Activated effector memory CD4-positive, alpha-beta T cell treated with Interleukin-2 at 50 U/mL for 16 hours (primary cell): Measurements from ENCODE around the gene PPP4R1.

Source experiments
- DNase-seq: peaks from one replicate; pipeline ENCODE4 v3.0.0-alpha.2; 2020

The PPP4R1 gene

DNA sequence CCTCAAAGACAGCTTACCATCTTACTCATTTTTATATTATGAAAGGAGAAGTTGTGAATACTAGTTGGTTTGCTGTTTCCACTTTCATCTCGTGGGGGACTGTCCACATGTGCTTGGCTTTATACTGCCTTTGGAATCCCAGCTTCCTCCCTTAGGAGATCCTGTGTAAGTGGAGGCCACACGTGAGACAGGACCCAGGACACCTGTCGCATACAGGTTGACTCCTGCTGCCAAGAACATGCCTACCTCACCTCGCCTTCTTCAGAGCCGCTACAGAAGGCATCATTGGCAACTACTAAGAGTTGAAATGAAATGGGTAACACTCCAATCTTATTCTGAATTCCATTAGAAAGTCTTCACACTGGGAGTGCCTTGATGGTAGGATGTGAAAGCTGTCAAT is 69.3 kb downstream of the PPP4R1 start:
- no peak for DNase-seq

DNA sequence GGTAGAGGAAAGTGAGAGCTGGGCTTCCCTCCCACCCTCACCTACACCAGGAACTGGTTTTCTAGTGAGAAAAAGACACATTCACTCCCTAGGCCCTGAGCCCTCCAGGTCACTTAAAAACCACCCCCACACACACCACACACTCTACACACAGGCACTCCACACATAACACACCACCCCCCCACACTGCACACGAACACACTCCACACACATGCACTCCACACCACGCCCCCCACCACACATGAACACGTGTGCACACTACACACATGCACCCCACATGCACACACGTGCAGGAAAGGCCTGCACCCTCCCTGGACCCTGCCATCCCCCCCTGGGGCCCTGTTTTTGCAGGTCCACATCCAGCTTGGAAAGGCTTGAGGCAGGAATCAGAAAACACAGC is 71.4 kb downstream of the PPP4R1 start:
- no peak for DNase-seq

DNA sequence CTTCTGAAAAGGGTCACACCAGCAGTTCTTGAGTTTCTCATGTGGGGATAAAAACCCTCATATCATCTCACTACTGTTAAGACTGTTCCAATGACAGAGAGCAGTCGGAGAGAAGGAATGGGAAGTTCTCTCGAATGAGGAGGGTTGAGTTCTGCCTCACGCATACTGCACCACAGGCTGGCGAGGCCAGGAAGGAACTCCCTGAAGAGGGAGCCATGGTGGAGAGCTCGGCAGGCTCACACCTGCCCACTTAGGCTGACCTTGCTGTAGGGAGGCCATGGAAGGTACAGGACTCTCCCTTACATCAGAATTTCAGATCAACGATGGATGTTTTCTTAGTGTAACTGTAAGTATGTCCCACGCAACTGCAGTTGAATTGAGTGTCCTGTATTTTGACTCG is 74.4 kb downstream of the PPP4R1 start:
- DNase-seq, result no peak

DNA sequence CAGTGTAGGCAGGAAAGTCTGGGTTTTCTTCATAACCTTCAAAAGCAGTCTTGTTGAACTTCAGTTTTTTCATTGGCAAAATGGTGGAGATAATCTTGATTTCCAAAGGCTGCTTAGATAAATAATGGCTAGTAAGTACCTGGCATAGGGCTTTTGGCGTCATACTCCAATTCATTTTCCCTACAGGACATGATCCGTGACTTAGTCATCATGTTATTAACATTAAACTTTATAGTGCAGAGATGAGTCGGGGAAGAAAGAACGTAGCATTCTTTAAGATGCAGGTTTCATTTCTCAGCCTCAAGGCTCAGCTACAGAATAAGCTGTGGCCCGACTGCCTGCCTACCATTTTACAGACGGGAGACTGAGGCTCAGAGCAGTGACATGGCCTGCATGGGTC is 75.1 kb downstream of the PPP4R1 start:
- DNase-seq, result no peak

DNA sequence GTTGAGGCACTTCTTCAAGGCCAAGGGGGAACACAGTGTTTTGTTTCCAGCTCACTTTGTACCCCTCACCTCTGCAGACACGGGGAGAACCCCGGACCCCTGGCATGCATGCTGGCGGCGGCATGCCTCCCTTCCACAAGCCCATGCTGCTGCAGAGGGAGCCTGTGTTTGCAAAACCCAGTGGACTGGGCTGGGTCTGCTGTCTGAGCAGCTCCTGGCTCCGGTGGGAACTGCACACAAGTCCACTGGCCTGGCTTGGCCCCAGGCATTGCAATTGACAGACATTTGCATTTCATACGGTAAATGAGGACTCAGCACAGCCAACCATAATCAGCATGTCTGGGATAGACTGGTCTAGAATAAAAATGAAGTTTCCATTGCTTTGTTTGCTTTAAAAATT is 76.7 kb downstream of the PPP4R1 start:
- DNase-seq, result no peak

DNA sequence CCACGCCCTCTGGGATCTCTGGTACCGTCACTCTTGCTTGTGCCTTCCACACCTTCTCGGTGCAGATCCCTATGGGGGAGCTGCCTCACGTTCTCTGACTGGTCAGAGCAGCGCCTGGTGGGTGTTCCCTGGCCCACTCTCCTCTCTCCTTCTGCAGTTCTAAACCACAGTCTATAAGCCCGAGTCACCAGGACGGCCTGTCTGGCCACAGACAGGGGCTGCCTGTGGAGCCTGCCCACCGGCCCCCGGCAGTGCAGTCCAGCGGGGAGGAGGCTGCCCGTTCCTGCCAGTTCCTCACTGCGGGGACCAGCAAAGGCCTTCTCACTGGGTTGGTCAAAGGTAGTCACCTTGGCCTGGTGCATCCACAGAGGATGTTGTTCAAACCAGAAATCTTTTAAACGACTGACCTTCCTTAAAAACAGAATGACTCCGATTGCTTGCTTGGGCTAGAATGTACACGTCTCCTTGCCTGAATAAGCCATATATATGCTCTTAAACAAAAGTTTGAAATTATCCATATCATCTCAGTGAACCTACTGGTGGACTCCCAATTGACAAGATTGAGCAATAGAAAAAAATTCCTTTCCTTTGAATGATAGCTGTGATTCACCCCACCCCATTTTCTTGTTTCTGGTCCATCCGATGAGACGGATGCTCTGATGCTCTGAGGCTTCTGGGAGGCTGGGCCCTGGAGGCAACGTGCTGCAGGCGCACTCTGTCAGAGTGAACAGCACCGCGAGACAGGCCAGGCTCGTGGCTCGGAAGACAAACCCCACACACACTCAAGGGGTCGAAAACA is 77.8 kb downstream of the PPP4R1 start:
- no peak for DNase-seq

DNA sequence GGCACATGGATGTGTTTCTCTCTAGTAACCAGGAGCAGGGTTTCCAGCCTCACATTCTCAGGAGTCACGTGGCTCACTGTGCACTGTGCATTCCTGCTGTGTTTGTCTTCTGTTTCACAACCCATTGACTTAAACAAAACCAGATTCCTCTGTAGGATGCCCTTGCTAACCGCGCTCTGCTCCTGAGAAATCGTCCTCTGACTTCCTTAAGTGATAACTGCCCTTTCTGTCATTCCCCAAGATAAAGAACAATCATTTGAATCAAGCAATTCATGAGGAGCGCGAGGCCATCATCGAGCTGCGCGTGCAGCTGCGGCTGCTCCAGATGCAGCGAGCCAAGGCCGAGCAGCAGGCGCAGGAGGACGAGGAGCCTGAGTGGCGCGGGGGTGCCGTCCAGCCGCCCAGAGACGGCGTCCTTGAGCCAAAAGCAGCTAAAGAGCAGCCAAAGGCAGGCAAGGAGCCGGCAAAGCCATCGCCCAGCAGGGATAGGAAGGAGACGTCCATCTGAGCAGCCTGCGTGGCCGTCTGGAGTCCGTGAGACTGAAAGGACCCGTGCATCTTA is 78.8 kb downstream of the PPP4R1 start:
- DNase-seq, result no peak

DNA sequence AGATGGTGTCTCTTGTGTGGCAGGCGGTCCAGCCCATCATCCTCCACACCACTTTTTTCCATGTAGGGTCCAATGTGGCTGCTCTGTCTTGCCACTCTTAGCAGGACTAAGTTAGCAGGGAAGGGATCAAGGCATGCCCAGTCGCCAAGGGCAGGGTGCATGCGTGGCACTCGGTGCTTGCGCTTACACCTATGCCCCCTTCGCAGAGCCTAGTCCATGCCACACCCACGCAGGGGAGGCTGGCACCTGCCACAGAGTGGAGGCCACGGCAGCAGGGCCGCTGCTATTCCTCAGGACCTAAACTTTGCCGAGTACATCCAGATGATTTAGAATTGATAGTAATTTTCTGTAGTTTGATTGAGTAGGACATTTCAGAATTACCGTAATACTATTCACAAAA is 79.5 kb downstream of the PPP4R1 start:
- DNase-seq, result no peak

DNA sequence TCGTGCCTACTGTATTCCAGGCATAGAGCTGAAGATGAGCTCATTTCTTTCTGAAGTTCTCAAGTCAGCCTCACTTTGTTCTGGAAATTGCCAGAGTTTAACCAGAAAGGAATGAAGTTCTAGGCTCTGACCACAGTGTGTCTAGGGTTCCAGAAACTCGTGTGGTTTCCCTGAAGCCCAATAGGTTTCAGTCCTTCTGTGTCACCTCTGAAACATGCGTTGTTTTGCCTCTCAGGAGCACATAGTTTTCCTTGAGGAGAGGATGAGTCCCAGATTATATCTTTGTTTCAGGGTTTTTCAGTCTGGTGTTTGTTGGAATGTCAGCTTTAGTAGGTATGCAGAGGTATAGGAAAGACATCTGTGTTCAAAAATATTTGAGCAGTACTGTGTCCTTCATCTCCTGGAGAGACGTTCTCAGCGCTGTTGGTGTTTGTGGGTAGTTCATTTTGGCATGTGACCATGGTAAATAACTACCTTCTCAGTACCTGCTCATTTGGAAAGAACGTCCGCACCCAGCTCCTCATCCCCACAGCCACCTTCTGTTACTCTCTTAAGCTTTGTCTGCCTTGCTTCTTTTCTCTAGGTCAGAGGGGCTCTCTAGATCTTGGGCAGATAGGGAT is 82.5 kb downstream of the PPP4R1 start:
- DNase-seq, result no peak

DNA sequence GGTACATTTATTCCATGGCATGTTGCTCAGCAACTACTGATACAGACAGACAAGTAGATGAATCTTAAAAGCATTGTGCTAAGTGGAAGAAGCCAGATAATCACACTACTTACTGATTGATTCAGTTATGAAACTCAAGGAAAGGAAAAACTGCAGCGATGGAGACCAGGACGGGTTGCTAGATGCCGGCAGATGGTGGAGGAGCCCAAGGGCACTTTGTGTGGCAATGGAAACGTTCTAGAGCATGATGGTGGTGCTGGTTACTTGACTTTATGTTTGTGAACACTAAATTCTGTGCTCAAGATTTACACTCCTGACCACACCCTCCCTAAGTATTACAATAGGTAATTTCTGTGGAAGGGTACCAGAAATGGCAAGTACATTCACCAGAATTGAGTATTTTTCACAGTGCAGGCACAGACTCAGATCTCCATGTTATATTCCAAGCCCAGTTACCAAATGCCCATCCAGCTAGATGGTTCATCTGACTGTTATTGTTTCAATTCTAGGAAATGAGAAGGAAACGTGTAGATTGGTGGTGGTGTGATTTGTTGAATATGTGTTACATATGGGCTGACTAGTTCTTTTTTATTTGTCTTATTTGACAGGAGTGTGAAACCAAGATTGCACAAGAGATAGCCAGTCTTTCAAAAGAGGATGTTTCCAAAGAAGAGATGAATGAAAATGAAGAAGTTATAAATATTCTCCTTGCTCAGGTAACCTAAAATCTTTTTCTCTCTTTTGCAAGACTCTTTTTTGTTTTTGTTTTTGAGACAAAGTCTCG is 83.9 kb downstream of the PPP4R1 start:
- DNase-seq, result no peak

DNA sequence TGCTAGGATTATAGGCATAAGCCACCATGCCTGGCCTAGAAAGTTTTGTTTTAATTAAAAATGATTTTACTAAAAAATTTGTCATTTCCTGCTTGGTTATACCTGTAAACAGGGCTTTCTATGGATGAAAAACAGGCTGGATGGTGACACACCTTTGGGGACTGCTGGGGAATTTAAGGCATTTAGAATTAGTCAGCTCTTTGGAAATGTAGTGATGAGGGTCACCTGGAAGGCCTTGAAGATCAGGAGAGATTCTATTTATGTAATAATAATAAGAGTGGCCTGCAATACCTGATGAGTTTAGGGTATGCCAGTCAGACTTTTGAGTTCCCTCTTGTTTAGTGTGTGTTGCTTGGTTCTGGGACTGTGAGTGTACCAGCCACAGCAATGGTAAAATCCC is 87.9 kb downstream of the PPP4R1 start:
- no peak for DNase-seq

DNA sequence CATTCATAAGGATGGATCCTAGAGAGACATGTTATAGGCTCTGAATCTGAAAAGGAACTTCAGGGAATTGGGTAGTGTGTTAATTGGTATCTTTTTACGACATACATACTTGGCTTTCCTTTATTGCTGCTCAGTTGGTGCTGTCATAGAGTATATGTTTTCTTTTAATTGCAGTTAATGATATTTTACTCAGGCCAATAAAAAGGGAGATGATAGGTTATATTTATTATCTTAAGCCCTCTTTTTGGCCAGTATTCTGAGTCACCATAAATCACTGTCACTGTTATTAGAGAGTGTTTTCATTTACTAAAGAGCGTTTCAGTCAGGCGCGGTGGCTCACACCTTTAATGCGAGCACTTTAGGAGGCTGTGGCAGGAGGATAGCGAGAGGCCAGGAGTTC is 91.4 kb downstream of the PPP4R1 start:
- no peak for DNase-seq

DNA sequence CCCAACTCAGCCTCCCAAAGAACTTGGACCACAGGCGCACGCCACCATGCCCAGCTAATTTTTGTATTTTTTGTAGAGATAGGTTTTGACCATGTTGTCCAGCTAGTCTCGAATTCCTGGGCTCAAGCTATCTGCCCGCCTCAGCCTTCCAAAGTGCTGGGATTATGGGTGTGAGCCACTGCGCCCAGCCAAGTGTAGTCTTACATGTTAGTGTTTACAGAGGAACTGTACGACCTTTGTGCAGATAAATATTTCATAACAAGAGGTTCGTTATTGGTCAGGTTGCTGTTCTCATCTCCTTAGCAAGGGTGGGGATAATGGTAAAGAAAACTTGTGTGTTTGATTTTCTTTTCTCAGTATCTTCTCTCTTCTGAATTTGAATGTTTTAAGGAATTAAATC is 92.6 kb downstream of the PPP4R1 start:
- no peak for DNase-seq

DNA sequence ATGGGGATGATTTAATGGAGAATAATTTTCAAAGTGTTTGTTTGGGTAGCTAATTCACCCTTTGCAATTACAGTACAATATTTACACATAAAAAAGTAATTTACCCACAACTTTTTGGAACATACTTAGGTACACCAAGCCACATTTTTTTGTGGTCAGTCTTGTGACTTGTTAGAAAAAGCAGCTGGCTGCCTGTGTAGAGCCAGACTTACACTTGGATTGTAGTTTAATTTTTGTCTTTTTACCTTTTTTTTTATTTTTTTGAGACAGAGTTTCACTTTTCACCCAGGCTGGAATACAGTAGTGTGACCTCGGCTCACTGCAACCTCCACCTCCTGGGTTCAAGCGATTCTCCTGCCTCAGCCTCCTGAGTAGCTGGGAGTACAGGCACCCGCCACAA is 93.7 kb downstream of the PPP4R1 start:
- DNase-seq, result no peak

DNA sequence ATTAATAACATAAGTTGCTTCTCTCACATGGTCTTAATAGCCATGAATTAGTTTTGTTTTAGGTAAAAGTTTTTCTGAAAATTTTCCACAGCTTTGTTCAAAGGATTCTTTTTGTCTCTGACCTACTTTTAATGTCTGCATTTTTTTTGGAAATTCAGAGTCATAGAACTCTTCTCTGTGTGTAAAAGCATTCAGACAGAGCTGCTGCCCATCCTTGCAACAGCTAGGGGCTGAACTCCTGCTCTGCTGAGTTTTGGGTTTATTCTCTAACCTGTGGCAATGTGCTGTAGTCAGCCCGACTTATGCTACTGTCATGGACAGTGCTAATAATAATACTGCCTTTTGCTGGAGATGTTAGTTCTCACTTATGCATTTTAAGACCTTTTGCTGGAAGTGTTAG is 95.0 kb downstream of the PPP4R1 start:
- DNase-seq, result no peak

DNA sequence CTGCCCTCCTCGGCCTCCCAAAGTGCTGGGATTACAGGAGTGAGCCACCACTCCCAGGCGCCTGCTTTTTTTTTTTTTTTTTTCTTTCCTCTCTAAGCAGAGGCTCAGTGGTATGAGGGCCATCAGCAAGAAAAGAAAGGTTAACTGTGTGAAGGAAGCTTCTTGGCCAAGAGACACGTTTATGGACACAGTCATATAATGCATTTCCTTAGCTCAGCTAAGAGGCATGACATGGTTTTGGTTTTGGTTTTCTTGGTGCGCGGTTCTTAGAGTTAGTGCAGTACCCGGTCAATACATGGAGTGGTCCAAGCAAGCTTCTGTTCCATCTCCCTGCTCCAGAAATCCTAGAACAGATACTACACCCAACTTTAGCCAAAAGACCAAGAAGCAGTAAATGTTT is 96.5 kb downstream of the PPP4R1 start:
- no peak for DNase-seq

DNA sequence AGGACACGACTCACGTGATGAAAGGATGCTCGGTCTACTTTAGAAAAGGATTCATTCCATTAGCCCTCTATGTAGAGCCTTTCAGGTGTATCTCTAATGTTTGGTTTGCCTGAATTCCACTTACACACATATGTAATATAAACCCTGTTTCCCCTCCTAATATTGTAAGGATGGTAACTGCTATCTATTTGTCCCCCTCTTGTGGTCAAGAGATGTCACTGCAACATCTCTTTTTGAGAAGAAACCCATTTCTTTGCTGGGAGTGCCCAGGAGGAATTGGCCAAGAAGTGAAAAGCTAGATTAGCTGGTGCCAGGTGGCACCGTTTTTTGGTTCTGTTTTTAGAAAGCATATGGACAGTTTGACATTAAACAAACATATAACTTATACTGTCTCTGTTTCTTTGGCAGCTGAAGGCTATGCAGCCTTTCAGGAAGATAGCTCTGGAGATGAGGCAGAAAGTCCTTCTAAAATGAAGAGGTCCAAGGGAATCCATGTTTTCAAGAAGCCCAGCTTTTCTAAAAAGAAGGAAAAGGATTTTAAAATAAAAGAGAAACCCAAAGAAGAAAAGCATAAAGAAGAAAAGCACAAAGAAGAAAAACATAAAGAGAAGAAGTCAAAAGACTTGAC is 97.8 kb downstream of the PPP4R1 start:
- DNase-seq, result no peak

DNA sequence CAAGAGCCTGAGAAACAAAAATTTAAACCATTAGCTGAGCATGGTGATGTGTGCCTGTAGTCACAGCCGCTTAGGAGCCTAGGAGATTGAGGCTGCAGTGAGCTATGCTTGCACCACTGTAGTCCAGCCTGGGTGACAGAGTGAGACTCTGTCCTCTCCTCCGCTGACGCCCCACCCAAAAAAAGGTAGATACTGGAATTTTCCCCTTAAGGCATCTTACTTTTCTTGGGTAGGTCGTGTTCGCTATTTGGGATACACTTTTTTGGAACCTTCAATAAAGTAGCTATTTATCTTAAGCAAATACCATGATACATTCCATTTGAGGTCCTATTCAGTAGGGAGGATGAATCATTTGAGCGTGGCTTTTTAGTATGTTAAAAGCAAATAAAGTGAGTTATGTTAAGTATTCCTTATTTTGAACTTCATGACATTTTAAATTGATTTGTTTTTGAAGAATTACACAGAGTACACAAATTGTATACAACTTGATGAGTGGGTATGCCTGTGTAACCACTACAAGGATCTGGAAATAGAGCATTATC is 100.3 kb downstream of the PPP4R1 start:
- no peak for DNase-seq

DNA sequence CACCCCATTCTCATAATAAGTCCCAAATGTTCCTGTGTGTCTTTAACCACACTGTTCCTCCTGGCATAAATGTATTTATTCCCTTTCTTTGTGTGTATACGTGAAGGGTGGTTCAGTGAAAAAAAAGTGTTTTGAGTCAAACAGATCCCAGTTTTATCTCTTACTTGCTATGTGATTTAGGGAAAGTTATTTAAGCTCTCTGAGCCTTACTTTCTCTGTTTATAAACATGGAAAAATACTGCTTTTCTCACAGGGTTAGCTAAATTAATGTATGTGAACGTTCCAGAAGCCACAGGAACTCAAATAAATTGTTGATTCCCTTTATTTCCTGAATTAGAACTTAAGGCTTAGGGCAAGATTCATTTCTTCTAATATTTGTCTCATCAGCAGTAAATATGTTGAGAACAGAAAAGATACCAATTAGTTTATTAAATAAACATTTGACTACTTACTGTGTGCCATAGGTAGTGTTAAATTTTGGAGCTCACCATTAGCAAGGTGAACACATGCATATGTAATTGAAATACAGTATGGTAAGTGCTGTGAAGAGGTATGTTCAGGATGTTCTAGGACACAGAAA is 105.8 kb downstream of the PPP4R1 start:
- DNase-seq, result no peak

DNA sequence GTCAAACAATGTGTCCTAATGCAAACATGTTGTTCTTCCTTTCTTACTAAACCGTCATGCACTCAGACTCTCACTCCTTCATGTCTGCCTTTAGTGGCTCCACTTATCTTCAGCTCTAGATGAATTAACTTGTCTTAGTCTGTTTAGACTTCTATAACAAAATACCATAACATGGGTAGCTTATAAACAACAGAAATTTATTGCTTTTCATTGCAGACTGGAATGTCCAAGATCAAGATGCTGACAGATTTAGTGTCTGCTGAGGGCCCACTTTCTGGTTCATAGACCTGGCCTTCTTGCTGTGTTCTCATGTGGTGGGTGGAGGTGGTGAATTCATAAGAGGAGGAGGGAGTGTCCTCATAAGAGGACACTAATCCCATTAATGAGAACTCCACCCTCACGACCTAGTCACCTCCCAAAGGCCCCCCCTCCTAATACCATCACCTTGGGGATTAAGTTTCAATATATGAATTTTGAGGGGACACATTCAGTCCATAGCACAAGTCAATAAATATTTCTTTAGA is 106.7 kb downstream of the PPP4R1 start:
- no peak for DNase-seq

DNA sequence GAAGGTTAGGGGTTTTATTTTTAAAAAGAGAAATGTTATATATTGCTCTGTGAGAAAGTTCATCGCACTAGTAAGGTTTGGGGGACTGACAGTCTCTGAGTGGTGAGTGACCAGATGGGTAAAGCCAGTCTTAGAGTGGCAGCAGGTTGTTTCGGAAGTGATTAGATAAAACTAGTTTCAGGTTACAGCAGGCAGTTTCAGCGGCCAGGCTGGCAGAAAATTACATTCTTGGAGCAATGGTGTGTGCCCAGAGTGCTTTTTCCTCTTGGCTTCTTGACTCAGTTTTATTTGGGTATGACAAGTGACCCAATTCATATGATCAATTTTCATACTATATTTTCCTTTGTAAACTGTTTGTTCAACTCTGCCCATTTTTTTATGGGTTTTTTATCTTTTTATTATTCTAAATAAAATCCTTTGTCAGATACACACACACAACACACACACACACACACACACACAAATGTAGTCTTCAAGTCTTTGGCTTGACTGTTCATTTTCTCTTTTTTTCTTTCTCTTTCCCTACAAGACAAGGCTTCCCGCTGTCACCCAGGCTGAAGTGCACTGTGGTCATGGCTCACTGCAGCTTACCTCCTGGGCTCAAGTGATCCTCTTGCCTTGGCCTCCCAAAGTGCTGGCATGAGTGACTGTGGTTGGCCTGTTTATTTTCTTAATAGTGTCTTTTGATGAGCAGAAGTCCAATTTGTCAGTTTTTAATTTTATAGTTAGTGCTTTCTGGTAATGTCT is 108.1 kb downstream of the PPP4R1 start:
- no peak for DNase-seq
